GM21390 (cell line): ENCODE results near the gene DDX27.

ENCODE experiments used
- ATAC-seq: cut with Tn5 transposase; IDR thresholded peaks from one replicate; pipeline ENCODE4 v1.9.1; 2021; ENCODE audit not compliant: unreplicated experiment

The DDX27 gene

DNA sequence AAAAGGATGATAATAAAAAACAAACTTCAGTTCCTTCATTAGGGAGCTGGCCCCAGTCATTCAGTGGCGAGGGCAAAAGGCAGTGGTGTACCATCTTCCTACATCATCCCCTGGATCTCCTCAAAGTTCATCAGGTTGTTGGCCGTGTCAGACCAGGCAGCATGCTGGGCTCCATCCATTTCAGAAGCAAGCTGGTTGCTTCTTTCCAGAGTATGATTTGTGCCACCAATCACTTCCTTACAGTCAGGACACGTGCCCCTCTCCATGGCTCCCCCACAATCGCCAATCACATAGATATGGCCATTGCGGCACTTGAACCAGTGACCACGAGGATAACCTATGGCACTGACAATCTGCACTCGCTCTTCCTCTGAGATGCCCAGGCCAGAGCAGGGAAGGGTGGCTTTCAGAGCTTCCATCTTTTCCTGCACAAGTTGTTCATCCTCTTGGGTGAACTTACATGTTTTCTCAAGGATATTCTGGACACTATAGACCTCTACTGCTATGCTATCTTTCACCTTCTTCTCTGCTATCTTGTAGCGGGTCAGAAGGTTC lies 28.0 kb downstream of the DDX27 start:
- no peak for ATAC-seq

DNA sequence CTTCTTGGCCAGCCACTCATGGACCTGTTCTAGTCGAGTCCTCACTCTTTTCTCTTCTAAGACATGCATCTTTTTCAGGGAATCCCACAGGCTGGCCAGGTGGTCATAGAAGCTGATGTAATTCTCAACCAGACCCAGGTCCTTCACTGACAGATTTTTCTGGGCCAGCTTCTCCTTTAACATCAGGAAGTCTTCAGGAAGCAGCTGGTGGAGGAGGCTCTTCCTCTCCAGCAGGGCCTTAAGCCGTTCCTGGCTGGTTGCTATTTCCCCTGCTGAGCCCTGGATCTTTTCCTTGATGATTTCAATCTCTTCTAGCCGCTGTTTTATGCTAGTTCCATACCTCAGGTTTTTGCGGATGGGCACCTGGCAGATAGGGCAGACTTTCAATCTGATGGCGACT lies 28.6 kb downstream of the DDX27 start:
- no peak for ATAC-seq

DNA sequence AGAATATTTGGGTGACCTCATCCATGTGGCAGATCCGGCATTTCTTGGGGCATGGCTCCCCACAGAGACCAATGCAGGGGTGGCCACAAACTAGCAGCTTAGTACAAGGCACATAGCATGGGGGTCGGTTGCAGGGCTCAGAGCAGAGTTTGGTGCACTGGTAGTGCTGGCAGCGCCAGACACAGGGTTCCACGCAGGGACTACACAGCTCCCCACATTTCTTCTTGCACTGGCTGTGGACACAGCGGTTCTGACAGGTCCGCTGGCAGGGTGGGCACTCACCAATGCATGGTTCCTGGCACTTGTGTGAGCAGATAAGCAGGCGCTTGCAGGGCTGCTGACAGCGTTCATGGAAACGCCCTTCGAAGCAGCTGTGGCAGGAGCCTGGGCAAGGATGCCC lies 29.1 kb downstream of the DDX27 start:
- ATAC-seq, result no peak

DNA sequence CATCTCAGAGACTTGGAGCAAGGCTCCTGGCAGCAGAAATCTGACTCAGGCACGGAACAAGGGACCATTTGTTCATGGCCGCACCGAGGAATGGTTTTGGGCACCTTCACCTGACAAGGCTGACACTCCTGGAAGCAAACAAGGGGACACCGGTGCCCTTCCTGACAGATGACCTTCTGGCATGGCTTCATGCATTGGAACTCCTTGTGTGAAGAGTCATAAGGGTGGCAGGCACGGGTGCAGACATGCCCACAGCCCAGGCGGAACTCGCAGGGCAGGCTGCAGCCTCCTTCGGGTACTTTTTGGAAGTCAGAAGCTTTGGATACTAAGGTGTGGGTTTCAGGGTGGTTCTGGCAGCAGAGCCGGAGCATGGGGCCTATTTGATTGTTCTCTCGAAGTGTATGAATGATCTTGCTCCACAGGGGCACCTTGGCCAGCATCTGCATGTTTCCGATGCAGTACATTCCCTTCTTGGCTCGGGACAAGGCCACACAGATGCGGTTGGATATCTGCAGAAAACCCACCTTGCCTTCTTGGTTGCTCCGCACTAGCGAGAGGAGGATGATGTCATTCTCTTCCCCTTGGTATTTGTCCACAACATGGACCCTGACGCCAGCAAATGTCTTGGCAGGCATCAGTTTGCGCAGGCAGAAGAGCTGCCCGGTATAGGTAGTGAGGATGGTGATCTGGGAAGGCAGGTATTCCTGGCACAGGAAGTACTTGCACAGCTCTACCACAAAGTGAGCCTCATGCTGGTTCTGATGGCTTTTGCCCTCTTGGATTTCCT lies 29.9 kb downstream of the DDX27 start:
- no peak for ATAC-seq

DNA sequence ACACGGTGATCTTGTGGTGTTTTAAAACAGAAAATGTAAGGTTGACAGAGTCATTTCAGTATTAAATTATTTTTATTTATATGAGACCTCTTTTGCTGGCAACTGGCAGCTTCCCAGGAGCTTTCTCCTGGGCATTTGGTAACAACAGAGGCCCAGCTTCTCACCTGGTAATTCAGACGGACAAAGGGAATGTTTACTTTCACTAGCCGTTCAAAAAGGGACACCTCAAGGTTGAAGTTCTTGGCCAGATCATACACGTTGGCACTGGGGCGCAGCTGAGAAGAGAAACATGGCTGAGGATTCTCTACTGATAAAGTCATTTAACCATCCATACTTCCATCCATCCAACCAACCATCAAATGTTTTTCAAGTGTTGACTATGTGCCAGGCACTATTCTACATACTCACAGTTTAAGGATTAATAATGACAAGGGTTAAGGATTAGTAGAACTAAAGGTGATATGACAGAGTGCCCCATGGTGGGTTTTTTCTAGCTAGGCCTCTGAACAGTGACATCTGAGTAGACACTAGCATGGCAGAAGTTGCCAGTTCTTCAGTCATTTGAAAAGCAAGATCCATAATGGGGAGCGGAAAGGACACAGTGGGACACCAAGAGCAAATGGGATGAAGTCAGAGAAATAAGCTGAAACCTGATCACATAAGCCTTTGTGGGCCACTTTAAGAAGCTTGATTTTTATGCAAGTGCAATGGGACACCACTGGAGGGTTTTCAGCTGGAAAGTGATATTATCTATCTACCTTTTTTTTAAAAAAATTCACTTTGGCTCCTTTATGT lies 33.5 kb downstream of the DDX27 start:
- ATAC-seq, result no peak

DNA sequence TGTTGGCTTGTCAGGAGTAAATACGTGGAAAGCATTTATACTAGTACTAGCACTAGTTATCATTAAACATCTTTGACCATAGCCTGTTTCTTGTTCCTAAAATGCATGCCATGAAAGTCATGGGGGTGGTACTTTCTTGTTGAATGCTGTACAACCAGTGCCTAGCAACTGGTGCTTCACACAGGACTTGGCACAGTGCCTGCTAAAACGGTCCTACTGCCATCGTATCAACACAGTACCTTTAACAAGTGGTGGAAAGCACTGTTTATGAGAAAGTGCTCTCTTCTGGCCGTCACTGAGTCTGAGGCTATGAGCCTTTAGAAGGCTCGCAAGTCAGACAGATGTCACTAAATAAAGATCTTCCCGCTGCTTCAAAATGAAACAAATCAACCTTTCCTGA lies 37.0 kb downstream of the DDX27 start:
- no peak for ATAC-seq

DNA sequence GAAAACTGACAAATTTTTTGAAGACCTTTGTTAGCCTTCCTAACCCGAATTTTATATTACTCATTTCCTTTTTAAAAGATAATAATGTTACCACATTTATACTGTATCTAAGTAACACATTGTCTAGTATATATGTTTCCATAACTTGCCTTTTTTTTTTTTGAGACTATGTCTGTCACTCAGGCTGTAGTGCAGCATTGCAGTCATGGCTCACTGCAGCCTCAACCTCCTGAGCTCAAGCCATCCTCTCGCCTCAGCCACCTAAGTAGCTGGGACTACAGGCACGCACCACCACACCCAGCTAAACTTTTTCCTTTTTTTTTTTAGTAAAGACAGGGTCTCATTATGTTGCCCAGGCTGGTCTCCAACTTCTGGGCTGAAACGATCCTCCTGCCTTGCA lies 40.1 kb downstream of the DDX27 start:
- ATAC-seq, result no peak

DNA sequence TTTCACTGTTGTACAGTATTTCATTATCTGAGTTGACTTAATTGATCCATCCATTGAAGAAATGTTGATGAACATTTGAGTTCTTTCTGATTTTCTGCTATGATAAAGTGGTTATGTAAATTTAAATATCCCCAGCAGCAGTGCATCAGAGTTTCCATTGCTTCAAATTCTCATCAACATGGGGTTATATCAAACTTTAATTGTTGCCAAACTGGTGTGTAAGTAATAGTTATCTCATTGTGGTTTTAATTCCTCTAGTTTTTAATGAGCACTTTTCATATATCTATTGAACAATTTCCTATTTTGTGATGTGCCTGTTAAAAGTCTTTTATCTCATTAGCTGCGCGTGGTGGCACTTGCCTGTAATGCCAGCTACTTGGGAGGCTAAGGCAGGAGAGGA lies 40.6 kb downstream of the DDX27 start:
- ATAC-seq, result no peak

DNA sequence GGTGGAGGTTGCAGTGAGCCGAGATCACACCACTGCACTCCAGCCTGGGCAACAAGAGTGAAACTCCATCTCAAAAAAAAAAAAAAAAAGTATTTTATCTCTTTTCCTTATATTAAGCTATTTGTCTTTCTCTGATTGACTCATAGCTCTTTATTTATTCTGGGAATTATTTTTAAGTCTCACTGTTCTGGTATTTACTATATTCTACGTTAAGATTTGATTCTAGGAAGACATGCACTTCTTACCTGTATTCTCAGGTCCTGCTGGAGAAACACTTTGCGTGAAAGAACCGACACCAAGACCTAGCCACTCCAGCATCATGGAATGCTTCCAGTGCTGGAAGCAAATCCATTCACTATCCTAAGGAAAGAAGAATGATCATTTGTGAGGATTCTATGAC lies 41.0 kb downstream of the DDX27 start:
- ATAC-seq, result no peak

DNA sequence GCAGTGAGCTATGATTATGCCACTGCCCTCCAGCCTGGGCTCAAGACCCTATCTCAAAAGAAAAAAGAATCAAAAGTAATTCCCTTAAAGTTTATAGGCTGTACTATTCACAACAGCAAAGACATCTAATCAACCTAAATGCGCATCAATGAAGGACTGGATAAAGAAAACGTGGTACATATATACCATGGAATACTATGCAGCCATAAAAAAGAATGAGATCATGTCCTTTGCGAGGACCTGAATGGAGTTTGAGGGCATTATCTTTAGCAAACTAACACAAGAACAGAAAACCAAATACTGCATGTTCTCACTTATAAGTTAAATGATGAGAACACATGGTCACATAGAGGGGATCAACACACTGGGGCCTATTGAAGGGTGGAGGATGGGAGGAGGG lies 42.0 kb downstream of the DDX27 start:
- no peak for ATAC-seq

DNA sequence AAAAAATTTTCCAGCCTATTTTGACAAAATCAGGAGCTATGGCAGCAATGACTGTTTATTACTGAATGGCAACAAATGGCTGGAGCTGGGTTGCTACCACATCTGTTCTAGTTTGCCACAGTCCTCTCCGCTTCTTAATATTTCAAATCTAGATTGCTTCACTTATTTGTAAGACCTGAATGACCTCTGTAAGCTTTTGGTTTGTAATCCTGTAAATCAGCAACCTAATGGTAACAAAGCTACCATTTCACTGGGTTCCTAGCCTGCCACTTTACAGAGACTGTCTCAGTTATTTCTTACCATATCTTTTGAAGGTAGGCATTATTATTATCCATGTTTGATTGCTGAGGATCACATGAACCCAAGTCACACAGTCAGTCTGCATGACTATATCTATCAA lies 43.2 kb downstream of the DDX27 start:
- no peak for ATAC-seq

DNA sequence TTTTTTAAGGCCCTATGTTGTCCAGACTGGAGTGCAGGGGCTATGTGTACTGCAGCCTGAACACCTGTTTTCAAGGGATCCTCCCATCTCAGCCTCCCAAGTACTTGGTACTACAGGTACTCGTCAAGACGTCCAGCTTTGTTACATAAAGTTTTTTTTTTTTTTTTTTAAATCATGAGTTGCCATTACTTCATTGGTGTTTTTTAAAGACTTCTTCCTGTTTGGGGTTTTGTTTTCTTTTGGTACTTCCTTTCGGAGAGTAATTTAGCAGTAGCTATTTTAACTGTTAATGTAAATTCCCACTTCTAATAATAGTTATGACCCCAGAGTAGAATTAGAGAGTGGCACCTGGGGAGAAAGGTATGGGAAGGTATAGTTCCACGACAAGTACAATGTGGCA lies 48.1 kb downstream of the DDX27 start:
- ATAC-seq, result no peak

DNA sequence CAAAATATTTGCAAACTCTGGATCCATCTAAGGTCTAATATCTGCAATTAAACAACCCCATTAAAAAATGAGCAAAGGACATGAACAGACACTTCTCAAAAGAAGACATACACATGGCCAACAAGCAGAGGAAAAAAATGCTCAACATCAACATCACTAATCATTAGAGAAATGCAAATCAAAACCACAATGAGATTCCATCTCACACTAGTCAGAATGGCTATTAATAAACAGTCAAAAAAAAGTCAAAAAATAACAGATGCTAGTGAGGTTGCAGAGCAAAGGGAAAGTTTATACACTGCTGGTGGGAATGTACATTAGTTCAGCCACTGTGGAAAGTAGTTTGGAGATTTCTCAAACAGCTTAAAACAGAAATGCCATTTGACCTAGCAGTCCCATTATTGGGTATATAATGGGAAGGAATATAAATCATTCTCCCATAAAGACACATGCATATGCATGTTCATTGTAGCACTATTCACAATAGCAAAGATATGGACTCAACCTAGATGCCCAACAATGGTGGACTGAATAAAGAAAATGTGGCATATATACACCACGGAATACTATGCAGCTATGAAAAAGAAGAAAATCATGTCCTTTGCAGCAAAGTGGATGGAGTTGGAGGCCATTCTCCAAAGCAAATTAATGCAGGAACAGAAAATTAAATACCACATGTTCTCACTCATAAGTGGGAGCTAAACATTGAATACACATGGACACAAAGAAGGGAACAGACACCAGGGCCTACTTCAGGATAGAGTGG lies 49.6 kb downstream of the DDX27 start:
- no peak for ATAC-seq

DNA sequence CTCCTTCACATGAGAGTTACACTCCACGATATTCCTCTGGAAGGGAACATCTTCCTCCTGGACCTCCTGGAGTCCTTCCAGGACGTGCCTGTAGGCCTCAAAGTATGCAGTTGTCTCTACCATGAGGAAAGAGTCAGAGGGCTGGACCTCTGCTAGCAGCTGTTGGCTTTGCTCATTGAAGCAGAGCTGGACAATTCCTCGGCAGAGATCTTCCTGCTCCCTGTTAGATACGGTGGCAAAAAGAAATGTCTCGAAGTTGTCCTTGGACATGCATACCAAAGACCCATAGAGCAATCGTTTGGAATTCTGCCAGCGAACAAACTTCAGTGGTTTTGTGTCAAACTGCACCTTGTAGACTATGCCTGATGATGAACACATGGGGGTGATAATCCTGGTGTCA lies 51.0 kb downstream of the DDX27 start:
- no peak for ATAC-seq

DNA sequence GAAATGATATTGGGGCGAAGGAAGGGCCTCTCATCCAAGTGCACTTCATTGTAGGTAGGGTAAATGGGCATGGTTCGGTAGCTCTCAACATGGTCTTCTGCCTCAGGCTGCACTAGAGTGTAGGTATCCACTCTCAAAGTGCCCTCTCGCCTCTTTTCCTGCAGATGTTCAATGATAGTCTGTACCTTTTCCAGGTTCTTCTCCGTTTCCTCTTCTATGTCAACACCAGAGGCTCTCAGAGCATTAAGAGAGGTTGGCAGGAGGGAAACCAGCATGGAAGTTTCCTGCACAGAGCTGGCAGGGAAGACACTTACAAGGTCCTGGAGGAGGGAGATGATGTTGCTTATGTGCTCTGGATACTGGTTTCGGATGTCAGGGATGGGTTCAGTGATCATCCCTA lies 51.5 kb downstream of the DDX27 start:
- ATAC-seq, result no peak

DNA sequence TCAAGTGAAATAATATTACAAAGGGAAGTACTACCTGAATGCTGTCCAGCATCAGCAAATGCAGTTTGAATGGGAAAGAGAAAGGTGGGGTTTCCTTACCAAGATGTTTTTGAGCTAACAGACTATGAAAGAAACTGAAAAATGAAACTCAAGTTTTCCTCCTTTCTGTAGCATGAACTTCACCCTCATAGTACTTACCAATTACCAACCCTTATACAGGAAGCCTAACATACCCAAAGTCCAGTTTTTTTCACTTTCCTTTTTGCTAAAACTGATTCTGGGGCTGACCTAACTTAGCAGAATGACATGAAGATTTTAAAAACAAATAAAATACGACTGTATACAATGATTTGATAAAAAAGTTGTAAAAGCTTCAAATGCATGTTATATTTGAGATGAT lies 53.4 kb downstream of the DDX27 start:
- ATAC-seq, result peak; percentile 48

DNA sequence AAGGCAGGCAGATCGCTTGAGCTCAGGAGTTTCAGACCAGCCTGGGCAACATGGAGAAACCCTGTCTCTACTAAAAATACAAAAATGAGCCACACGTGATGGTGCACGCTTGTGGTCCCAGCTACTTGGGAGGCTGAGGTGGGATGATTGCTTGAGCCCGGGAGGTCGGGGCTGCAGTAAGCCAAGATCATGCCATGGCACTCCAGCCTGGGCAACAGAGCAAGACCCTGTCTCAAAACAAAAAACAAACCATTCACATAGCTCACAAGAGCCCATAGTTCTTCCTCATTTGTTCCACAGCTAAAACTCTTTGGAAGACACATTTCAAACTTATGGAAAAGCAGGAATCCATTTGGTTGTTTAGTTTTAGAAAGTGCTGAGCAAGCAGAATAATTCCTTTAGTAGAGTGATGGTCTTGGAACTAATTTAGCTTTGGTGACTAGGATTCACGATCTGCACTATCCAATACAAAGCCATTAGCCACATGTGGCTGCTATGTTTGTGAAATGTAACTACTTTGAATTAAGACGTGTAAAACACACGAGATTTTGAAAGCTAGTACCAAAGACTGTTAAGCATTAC lies 54.6 kb downstream of the DDX27 start:
- ATAC-seq, result no peak

DNA sequence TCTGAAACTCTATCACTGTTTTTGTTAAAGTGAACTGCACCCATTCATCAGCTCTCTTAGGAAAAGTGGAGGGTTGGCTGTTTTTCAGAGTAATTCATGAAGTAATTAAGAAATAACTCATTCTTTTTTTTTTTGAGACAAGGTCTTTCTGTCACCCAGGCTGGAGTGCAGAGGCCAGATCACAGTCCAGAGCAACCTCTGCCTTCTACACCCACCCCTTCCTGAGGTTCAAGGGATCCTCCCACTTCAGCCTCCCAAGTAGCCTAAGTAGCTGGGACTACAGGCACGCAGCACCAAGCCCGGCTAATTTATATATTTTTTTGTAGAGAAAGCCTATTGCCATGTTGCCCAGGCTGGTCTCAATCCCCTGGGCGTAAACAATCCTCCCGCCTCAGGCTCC lies 56.0 kb downstream of the DDX27 start:
- no peak for ATAC-seq

DNA sequence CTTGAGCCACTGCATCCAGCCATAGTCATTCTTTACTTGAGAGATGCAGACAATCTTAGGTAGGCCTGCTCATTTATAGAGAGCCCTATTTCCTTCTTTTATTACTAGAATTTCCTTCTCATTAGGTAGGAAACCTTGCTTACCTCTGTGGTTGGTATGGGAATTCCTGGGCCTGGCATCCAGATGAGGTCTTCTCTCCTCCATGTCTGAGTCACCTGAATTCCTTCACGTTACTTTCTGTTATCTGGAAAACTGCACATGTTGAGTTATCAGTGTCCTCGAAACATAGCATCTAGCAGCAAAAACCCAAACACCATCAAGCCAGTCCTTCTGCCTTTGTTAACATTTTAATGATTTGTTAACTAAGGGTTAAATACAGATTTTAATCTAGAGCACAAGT lies 56.4 kb downstream of the DDX27 start:
- no peak for ATAC-seq

DNA sequence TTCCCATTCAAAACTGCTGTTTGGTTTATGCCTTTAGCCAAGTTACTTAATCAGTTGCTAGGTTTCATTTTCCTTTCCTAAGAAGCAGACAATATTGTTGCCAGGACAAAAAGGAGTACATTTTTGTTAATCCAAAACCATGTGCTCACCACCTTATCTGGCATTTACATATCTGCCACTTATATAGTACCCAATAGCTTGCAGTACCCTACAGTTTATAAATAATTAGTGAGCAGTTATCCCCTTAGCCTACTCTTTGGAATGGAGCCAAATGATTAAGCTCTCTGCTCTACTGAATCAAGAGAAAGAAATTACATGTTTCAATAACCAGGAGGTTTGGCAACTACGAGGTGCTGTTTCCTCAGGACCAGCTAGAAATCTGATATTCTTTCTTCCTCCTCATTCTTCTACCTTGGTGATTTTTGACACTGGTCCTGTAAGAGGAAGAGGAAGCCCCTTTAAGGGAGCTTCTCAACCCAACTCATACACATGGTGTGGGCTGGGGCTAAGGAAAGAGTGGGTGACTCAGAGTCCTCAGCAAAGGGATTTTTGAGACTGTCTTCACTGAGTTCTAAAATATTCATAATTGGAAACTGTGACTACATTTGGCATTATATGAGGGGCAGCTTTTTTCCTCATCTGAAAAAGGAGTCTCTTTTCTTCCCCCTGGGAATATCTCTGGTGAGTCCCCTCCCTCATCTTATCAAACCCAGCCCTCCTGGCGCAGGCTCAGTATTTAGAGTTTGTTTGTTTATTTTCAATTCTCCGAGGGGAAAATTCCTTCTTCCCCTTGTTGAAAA lies 57.1 kb downstream of the DDX27 start:
- no peak for ATAC-seq
